PC-9 (cell line): ENCODE measurements around the gene TEX10.

Experiments used
- EZH2 ChIP-seq: fragments of 200-600 bp; sonication (generic); IDR thresholded peaks from 2 replicates; pipeline ENCODE4 v1.8.0; 2017; ENCODE audit warnings: antibody characterized with exemption, low read depth
- TF ChIP-seq, protein P1 (sequence below): fragments of 200-600 bp; sonication (generic); conservative IDR thresholded peaks from 2 replicates; pipeline ENCODE4 v1.6.1; 2017; ENCODE audit warnings: mixed run types, antibody characterized with exemption, mild to moderate bottlenecking, moderate library complexity

DNA sequence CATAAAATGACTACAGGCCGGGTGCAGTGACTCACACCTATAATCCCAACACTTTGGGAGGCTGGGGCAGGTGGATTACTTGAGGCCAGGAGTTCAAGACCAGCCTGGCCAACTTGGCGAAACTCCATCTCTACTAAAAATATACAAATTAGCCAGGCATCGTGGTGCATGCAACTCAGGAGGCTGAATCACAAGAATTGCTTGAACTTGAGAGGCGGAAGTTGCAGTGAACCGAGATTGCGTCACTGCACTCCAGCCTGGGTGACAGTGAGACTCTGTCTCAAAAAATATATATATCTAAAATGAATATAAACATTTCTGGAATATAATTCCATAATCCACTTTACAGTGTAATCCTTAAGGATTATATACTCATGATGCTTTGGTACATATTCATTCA is 66.5 kb downstream of the TEX10 start:
- TF ChIP-seq, protein P1, sequence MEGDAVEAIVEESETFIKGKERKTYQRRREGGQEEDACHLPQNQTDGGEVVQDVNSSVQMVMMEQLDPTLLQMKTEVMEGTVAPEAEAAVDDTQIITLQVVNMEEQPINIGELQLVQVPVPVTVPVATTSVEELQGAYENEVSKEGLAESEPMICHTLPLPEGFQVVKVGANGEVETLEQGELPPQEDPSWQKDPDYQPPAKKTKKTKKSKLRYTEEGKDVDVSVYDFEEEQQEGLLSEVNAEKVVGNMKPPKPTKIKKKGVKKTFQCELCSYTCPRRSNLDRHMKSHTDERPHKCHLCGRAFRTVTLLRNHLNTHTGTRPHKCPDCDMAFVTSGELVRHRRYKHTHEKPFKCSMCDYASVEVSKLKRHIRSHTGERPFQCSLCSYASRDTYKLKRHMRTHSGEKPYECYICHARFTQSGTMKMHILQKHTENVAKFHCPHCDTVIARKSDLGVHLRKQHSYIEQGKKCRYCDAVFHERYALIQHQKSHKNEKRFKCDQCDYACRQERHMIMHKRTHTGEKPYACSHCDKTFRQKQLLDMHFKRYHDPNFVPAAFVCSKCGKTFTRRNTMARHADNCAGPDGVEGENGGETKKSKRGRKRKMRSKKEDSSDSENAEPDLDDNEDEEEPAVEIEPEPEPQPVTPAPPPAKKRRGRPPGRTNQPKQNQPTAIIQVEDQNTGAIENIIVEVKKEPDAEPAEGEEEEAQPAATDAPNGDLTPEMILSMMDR, result no peak
- no peak for TF ChIP-seq EZH2
